Dedifferentiated amniotic fluid mesenchymal stem cell (primary cell): ENCODE measurements around the gene ABHD14A.

Source experiments
- DNase-seq: peaks from one replicate; pipeline ENCODE4 v3.0.0-alpha.2; 2016; ENCODE audit errors: extremely low spot score

Gene ABHD14A

GRCh38 chr3:51955893-51956770 lies 18.7 kb upstream of the ABHD14A start:
- DNase-seq = no peak

DNA sequence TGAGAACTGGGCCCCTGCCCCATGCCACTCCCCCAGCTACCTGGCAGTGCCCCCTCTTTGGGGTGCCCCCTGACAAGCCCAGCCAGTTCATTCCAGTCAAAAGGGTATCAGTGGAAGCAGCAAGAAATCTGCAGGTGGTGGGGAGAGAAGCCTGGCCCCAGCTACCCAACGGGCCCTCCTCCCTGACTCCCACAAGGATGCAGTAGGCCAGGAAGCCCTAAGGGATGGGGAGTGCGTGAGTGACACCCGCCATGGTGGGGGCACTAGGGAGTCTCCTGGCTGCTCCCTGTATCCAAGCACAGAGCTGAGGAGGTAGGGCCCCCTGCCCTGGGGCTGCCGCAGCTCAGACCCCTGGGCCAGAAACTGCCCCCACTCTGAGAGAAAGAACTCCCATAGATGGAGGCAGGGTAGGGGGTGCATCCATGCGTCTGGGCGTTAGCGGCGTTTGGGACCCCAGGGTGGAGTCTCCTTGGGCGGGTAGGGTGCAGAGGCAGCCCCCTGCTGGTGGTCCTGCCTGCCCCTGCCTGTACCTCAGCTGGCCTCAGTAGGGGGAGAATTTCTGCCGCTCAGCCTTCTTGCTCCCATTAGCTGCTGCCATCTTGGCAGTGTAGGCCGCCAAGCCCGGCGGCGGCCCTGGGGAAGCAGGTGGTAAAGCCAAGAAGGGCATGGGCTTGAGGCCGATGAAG lies 17.2 kb upstream of the ABHD14A start:
- DNase-seq = no peak

DNA sequence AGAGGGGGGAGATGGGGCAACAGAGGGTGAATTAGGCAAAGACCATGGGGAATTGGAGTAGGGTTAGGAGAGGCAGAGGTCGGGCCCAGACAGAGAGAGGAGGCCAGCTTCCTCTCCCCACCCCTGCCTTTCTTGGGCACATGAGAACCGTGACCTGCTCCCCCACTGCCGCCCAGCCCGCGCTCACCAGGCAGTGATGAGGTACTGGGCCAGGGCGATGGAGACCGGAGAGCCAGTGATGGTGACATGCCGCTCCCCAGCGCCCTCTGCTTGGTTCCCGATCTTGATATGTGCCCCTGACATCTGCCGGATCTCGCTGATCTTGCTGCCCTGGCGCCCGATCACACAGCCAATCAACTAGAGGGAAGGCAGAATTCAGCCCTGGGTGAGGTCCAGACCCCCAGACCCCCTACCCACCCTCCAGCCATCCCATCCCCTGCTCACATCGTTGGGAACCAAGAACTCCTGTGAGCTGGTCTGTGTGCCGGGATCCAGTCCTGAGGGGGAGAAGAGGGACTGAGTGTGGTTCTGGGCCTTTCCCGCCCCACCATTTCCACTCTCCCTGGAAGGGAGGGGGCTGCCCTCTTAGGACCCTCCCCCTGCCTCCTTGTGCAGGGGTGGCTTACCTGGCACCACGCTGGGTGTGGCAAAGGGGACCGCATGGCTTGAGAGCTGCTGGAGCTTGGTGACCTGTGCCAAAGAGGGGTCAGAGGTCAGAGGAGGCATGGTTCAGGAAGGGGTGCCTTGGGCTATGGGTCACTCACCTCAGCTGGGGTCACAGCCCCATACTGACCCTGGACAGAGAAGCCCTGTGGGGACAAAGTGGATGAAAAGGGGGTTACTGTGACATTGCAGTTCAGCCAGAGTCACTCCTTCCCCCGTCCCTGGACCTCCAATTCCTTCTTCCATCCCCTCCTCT lies 16.0 kb upstream of the ABHD14A start:
- DNase-seq = no peak

DNA sequence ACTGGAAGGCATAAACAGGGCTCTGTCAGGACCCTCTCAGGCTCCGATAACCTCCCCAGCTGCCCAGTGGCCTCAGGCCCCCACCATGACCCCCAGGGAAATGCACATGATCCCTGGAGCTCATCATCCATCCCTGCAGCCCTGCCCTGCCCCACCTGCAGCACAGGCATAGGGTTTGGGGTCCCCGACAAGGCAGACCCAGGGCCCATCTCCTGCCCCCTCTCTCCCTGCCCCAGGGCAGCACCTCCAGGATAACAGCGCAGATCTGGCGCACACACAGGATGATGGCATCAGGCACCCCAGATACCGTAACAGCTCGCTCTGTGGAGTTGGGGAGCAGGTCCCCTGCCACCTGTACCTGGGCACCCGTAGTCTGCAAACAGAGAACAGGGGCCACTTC lies 15.2 kb upstream of the ABHD14A start:
- no peak for DNase-seq

DNA sequence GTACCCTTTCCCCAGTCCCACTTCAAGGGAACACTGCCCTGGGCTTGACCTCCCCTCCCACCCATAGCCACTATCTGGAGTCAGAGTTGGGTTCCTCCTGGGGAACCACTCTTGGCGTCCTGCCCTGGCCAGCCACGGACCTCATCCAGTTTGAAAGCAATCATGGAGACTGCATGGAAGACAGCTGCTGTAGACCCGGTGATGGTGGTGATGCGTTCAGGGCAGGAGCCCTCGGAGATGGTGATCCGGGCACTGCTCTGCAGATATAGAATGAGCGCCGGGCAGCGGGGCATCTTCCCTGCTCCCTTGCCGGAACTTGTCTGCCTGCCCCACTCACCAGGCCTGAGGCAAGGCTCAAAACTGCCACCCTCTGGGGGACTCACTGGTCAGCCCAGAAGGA lies 14.5 kb upstream of the ABHD14A start:
- no peak for DNase-seq

DNA sequence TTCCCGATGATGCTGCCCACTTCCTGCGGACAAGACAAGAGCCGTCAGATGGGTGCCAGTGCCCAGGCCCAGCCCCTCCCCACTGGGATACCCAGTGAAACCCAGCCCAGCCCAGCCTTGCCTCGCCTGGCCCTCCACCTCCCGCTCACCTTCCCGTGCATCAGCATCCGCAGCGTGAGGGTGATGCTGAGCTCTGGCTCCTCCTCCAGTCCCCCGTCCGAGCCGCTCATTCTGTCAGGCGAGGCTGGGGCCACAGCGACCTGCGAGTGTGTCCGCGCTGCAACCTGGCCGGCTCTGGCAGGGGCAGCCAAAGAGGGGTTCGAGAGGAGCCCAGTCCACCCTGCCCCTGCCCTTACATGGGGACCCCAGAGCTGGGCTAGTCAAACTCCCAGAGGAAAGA lies 13.9 kb upstream of the ABHD14A start:
- no peak for DNase-seq

GRCh38 chr3:51961602-51962569 lies 13.0 kb upstream of the ABHD14A start:
- no peak for DNase-seq

DNA sequence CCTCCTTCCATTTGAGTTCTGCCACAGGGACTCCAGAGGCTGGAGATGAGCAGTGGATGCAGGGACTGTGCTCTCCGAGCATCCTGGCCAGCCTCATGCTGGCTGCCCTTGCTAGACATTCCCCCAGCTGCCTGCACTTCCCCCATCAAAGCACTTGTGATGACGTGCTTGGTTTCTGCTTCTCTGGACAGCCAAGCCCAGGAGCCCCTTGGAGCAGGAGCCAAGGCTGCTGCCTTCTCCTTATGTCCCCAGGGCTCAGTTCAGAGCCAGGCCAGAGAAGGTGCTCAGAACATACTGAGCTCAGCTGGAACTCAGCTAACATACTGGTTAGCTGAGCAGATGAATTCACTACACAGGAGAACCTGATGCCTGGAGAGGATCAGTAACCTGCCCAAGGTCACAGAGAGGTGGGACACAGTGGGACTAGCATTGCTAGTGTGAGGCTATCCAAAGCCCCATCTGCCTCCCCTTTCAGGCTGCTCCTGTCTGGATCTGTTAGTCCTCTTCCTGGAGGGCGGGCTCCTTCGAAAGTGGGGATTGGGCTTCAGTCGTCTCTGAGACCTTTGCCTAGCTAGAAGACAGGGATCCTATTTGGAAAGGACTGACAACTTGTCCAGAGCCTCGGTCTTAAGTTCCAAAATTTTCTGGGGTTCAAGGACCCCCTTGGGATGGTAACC lies 11.9 kb upstream of the ABHD14A start:
- no peak for DNase-seq

DNA sequence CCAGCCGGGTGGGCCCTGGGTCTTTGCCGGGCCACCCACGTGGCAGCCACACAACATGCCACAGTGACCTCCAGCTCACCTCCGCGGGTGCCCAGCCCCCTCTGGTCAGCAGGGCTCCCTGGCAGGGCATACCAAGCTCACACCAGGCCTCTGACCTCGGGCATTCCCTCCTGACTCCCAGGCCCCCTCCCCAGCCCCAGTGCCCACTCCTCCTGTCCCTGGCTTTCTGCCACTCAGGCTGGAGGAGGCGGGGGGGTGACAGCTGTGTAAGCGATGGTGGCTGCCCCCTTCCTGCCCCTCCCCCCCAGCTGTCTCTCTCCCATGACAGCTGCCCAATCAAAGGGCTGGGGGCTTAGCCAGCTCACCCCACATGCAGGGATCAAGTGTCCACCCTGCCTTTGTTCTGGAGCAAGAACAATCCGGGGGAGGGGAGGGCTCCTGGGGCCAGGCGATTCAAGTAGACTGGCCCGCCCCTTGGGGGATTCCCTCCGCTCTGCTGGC lies 10.9 kb upstream of the ABHD14A start:
- DNase-seq = no peak

GRCh38 chr3:51964521-51964920 lies 10.3 kb upstream of the ABHD14A start:
- no peak for DNase-seq

DNA sequence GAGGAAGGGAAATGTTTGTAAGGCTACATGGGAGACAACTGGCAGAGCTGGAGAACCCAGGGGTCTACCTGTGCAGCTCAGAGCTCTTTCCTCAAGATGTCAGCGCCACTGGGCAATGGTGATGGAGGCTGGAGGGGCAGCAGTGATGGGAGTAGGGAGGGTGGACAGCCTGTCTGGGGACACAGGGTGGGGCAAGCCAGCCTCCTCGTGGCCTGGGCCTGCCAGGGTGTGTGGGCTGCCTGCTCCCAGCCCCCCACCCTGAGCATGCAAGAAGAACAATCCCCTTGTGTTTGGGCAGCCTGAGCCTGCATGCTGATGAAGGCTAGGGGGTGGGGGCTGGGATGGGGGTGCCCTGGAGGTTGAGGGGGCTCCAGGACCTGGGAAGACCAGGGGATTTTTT lies 8.8 kb upstream of the ABHD14A start:
- DNase-seq = no peak

DNA sequence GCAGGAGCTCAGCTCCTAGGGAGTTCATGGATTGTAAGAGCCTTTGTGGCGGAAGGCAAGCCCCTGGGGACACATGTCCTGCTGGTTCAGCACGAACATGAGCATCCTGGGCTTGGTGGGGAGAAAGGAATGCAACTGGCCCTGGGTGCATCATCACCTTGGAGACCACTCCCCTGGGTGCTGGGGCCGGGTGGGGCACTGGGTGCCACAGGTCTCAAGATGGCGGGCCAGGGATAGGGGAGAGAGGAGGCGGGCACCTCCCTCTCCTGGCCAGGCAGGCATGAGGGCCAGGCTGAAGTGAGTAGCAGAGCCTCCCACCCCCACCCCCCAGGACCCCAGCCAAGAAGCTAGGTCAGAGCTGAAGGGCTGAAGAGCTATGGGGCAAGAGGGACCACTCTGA lies 8.4 kb upstream of the ABHD14A start:
- no peak for DNase-seq

DNA sequence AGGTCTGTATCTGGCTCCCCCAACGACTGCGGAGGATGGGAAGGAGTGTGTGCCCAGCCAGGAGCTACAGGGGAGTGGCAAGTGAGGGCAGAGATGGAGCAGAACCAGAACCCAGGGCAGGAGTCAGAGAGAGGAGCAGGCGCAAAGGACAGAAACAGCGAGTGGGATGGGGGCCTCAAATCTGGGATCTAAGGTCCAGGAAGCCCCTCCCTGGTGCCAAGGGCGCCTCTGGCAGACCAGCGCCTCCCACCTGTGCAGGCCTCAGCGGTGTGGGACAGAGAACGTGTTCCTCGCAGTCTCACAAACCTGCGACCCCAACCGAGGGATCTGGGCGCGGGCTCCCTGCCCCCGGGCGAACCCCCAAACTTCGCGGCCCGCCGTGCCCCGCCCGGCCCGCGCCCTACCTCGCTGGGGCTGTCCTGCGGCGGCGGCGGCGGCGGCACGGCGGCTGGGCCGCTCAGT lies 7.9 kb upstream of the ABHD14A start:
- DNase-seq = no peak

GRCh38 chr3:51967384-51968169 lies 7.3 kb upstream of the ABHD14A start, which contains the start of gene PCBP4:
Gene PCBP4 (minus strand): TSS chr3:51967454. CDS start chr3:51961240, 6,214 bp downstream.
- peak; percentile 24 for DNase-seq

GRCh38 chr3:51968170-51968775 lies 6.6 kb upstream of the ABHD14A start:
- no peak for DNase-seq

- no peak for DNase-seq
These were observed 5.8 kb upstream of the ABHD14A start for GRCh38 chr3:51968883-51969678.

DNA sequence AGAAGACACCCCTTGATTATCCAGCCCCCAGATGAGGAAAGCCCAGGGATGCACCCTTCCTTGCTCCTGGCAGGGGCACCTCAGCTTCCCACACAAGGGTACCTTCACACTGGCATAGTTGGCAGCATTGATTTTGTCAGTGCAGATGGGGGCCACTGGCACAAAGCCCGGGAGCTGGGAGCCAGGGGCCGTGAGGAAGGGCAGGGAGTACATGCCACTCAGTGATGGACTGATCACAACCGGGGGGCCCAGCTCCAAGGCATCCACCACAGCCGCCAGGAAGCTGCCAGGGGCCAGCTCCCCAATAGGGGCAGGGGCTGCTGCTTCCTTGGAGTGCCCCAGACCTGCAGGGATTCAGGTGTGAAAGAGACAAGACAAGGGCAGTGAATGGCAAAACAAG lies 5.0 kb upstream of the ABHD14A start:
- DNase-seq = no peak
